ENCODE results near the gene FFAR2.

- no peak for TF ChIP-seq CTCF (IDR thresholded peaks at IDR 0.05; ENCODE audit: extremely low read depth in 1 of 2, insufficient read depth in 1 of 2, low read depth in 1 of 2, low read length in 2 of 2)
- no peak for TF ChIP-seq POLR2A (IDR thresholded peaks at IDR 0.05; ENCODE audit: low read depth, low read length)
- no peak for TF ChIP-seq EZH2 (IDR thresholded peaks at IDR 0.05; ENCODE audit: borderline replicate concordance, low read depth, low read length, severe bottlenecking)
- TF ChIP-seq POLR2AphosphoS5 (IDR thresholded peaks at IDR 0.05; ENCODE audit: insufficient read depth, low read depth, low read length): no peak
Measured at GRCh38 chr19:35474104-35474503, 26.0 kb downstream of the FFAR2 start.
